Gastrocnemius medialis (tissue), 4 donors: Measurements from ENCODE around the gene CDH23. TPM values are rescaled to one million over a fixed set of nuclear protein-coding genes. Genes with fewer than 3 reads are reported as not detected.
A peak's percentile ranks its signal among the peaks of the same experiment; 100 is the strongest.

Source experiments
- ATAC-seq, 2 donors: fragments of 150-250 bp; one replicate each; pipeline ENCODE4 v1.9.1; 2016
- DNase-seq, 2 donors: peaks; one replicate each; pipeline ENCODE4 v3.0.0-alpha.2; 2019
- H3K27ac ChIP-seq, 4 donors: fragments of 200-600 bp; sonication (generic); 1 replicate in 1 of 4; 2 replicates in 3 of 4; pipeline ENCODE4 v1.5.1; 2016 to 2018; ENCODE audit warnings: mild to moderate bottlenecking in 2 of 4, moderate library complexity in 1 of 4
- H3K27me3 ChIP-seq, 3 donors: fragments of 200-600 bp; sonication (generic) in 2 of 3; 1 replicate in 1 of 3; 2 replicates in 2 of 3; pipeline versions ENCODE4 v1.5.1 to v1.6.0; 2016 to 2019; ENCODE audit warnings: mild to moderate bottlenecking in 1 of 3, moderate library complexity in 1 of 3
- H3K36me3 ChIP-seq, 2 donors: fragments of 200-600 bp; sonication (generic) in 1 of 2; one replicate each; pipeline ENCODE4 v1.5.1; 2017 to 2018
- H3K4me1 ChIP-seq, 2 donors: fragments of 200-600 bp; sonication (generic) in 1 of 2; one replicate each; pipeline ENCODE4 v1.5.1; 2016 to 2017; ENCODE audit warnings: mild to moderate bottlenecking in 2 of 2
- H3K4me3 ChIP-seq, 4 donors: fragments of 200-600 bp; sonication (generic) in 3 of 4; 1 replicate in 1 of 4; 2 replicates in 3 of 4; pipeline ENCODE4 v1.5.1; 2016 to 2019; ENCODE audit warnings: mild to moderate bottlenecking in 2 of 4
- H3K9me3 ChIP-seq, 3 donors: fragments of 200-600 bp; sonication (generic) in 2 of 3; 1 replicate in 1 of 3; 2 replicates in 2 of 3; pipeline ENCODE4 v1.5.1; 2016 to 2019
- POLR2A ChIP-seq, 2 donors: fragments of 450-650 bp; IDR thresholded peaks; one replicate each; pipeline ENCODE4 v1.6.1; 2017; ENCODE audit warnings: antibody characterized with exemption in 2 of 2, mild to moderate bottlenecking in 2 of 2, moderate library complexity in 2 of 2
- in situ Hi-C, 4 donors: fragments of 200-750 bp; cut with MboI; loops; one replicate each; pipeline versions ENCODE4 v1.15.0 to v1.8.0; 2017; ENCODE audit warnings: low sequenced_read_pairs in 4 of 4
- intact Hi-C: fragments of 100-400 bp; cut with DNase I; formaldehyde crosslinking; loops from one replicate; pipeline ENCODE4 v1.15.1; 2023; ENCODE audit warnings: low total_unique reads
- total RNA-seq, 4 donors: library from RNA; depleted of rRNA; stranded (reverse); fragments of >200 nt; gene quantifications; one replicate each; pipeline versions ENCODE4 v1.1.0 to v1.2.3, GENCODE V29; 2016
- TF ChIP-seq, protein P1 (sequence below), 5 experiments: fragments of 450-650 bp in 3 of 5; fragments of 200-600 bp in 2 of 5; sonication (generic) in 2 of 5; IDR thresholded peaks in 4 of 5; conservative IDR thresholded peaks in 1 of 5; 1 replicate in 4 of 5; 2 replicates in 1 of 5; pipeline ENCODE4 v1.5.1; 2016 to 2019; ENCODE audit warnings: antibody characterized with exemption in 5 of 5, mild to moderate bottlenecking in 3 of 5, moderate library complexity in 3 of 5

The CDH23 gene
- total RNA-seq, 4 donors from 2014 or later = 0.53 to 1.8 (median 1.2) TPM

DNA sequence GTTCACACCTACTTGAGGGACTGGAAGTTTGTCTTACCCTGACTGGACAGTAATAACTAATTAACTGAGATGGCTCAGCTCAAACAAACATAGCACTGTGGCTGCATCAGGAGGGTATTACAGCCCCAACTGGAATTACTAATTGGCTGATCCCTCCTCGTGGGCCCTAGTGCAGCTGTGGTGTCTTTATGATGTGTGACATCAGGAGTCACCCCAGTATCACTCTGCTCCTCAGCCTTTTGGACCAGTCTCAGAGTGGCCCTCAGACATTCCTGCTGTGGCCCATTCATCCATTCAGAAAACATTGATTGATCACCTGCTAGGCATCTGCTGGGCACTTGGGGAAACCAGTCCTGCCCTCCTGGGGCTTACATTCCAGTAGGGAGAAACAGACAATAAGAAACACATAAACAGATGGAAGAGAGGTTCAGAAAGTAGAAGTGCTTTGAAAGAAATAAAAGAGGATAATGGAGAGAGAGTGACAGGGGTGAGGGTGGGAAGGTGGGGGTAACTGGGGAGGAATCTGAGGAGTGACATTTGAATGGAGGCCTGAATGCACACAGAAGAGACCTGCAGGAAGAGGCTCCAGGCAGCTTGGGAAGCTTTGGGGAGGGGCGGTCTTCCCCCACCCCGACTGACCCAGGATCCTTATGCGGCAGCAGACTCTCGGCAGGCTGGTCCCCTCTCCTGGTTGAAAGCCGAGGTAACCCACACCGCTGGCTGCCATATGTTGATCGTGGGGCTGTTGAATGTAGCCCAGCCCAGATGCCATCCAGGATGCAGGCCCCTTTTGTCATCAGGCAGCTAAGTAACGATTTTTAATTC, 209.7 kb downstream of the CDH23 start:
- TF ChIP-seq, protein P1, sequence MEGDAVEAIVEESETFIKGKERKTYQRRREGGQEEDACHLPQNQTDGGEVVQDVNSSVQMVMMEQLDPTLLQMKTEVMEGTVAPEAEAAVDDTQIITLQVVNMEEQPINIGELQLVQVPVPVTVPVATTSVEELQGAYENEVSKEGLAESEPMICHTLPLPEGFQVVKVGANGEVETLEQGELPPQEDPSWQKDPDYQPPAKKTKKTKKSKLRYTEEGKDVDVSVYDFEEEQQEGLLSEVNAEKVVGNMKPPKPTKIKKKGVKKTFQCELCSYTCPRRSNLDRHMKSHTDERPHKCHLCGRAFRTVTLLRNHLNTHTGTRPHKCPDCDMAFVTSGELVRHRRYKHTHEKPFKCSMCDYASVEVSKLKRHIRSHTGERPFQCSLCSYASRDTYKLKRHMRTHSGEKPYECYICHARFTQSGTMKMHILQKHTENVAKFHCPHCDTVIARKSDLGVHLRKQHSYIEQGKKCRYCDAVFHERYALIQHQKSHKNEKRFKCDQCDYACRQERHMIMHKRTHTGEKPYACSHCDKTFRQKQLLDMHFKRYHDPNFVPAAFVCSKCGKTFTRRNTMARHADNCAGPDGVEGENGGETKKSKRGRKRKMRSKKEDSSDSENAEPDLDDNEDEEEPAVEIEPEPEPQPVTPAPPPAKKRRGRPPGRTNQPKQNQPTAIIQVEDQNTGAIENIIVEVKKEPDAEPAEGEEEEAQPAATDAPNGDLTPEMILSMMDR (IDR thresholded peaks at IDR 0.05 in 4 of 5, conservative IDR thresholded peaks at IDR 0.05 in 1 of 5) = no peak
- no peak for TF ChIP-seq POLR2A (IDR thresholded peaks at IDR 0.05)
- intact Hi-C loops = no loop called here
- Histone ChIP-seq H3K27ac (no peak overlapping the region), H3K36me3 (no peaks in the 10 kb centered on the region), H3K4me1 (no peaks in the 10 kb centered on the region), H3K9me3 (no peaks in the 10 kb centered on the region), H3K27me3 (no peaks in the 10 kb centered on the region), H3K4me3 (no peak overlapping the region)
- in situ Hi-C loops = no loop called here
- no peak for DNase-seq
- ATAC-seq = no peak

DNA sequence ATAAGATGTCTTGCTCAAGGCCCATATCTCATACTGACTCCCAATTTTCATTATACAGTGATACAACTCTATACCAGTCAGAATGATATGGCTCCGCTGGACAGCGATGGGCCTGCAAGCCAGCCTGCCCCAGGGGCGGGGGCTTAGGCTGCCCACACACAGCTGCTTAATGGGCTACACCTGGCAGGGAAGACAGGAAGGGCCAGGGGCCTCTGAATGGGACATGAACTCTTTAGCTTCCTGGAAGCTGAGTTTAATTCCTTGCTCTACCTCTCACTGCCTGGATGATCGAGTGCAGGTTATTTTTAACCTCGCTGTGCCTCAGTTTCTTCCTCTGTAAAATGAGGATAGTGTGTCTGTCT, 210.3 kb downstream of the CDH23 start:
- TF ChIP-seq, protein P1 (IDR thresholded peaks at IDR 0.05 in 4 of 5, conservative IDR thresholded peaks at IDR 0.05 in 1 of 5) = no peak
- TF ChIP-seq POLR2A (IDR thresholded peaks at IDR 0.05) = no peak
- no peak overlapping the region for H3K4me3 ChIP-seq
- no peaks in the 10 kb centered on the region for H3K9me3 ChIP-seq
- intact Hi-C loops = no loop called here
- H3K36me3 ChIP-seq = no peaks in the 10 kb centered on the region
- ATAC-seq (no peak), DNase-seq (no peak)
- no peaks in the 10 kb centered on the region for H3K4me1 ChIP-seq
- in situ Hi-C loops = no loop called here
- no peak overlapping the region for H3K27ac ChIP-seq
- H3K27me3 ChIP-seq = no peaks in the 10 kb centered on the region

DNA sequence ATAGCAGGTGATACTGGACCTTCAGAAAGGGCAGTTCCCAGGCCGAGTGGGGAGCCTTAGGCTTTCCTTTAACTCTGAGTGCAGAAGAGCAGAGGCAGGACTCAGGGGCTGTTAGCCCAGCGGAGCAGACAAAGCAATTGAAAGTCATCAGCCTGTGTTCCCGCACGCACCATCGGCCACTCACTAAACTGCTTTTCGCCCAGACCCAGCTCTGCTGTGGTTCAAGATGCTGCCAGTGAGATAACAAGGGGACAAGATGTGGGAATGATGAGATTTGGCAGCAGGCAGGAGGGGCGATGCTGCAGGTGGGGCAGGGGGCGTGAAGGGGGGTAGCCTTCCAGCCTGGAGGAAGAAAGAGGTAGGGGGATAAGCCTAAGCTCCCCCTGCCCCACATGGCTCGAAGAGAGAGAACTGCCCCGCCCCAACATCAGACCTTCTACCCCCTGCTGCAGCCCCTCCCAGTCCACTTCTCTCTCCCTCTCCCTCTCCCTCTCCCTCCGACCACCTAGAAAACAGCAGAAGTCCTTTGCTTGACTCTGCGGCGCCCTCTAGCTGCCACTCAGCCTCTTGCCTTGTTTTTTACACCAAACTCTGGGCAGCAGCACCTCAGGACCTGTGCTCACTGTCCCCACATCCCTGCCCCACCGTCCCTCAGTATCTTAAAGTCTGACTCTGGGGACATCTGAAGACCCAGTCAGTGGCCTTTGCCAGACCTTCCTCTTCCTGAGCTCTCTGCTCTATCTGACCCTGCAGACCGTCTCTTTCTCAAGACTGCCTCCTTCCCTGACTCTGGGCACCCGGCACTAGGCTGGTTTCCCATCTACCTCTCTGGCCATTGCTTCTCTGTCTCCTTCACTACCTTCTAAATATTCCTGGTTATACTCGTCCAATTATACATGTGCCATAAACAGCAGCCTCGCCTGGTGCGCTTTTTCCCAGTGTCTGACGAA, 212.4 kb downstream of the CDH23 start:
- intact Hi-C loops = loop anchor here (1.0 kb wide), 1 partner anchor 225 kb away; no protein-coding TSS in a partner anchor

DNA sequence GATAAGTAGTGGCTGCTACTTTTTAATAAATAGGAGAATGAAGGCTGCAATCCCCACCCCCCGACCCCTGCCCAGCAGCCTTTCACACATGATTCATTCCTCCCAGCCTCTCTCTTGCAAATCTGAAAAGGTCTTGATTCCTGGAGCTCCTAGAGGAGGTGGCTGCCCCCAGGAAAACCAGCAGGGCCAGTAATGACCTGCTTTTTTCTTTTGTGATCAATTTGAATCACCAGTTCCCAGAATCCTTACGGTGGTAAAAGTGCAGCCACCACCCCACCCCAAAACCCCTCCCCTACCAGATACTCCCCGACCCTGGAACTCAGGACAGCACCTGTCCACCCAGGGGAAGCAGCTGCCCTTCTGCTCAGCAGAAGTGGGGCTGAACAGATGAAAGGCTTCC, 213.9 kb downstream of the CDH23 start:
- H3K27ac ChIP-seq = no peak overlapping the region
- DNase-seq (no peak), ATAC-seq (no peak)
- no peak overlapping the region for H3K4me3 ChIP-seq
- in situ Hi-C loops (no loop called here), intact Hi-C loops (loop anchor here (5.0 kb wide), 1 partner anchor 162 kb away; the partner anchor contains the start of gene VSIR)
- no peaks in the 10 kb centered on the region for H3K27me3 ChIP-seq
- H3K4me1 ChIP-seq = peaks cover 21 to 23% of the 10 kb centered on the region in 2 donors
- H3K9me3 ChIP-seq = no peaks in the 10 kb centered on the region
- TF ChIP-seq, protein P1 (IDR thresholded peaks at IDR 0.05 in 4 of 5, conservative IDR thresholded peaks at IDR 0.05 in 1 of 5) = no peak
- TF ChIP-seq POLR2A (IDR thresholded peaks at IDR 0.05) = no peak
- no peaks in the 10 kb centered on the region for H3K36me3 ChIP-seq

More for the DNA sequence above, 212.4 kb downstream of the CDH23 start:
- DNase-seq = peak; percentile 55 to 74
- in situ Hi-C loops = no loop called here
- Histone ChIP-seq H3K27ac (no peak overlapping the region), H3K4me1 (peaks cover 18 to 19% of the 10 kb centered on the region in 2 donors), H3K9me3 (no peaks in the 10 kb centered on the region), H3K36me3 (no peaks in the 10 kb centered on the region), H3K27me3 (no peaks in the 10 kb centered on the region), H3K4me3 (no peak overlapping the region)
- TF ChIP-seq, protein P1 (IDR thresholded peaks at IDR 0.05 in 4 of 5, conservative IDR thresholded peaks at IDR 0.05 in 1 of 5) = peak; percentile 69 to 89 (median 78)
- TF ChIP-seq POLR2A (IDR thresholded peaks at IDR 0.05) = no peak
- peak in 1 of 2 donors; percentile 32 for ATAC-seq
